PC-3 (cell line): Measurements from ENCODE around the gene MAP4K2. TPM values are rescaled to one million over a fixed set of nuclear protein-coding genes. Genes with fewer than 3 reads are reported as not detected.

Experiments
- ATAC-seq: fragments of 200-7000 bp; cut with Tn5 transposase; 2 replicates; pipeline ENCODE4 v1.9.1; 2020; ENCODE audit warnings: mild to moderate bottlenecking, moderate library complexity
- BruUV-seq: library from RNA; stranded (reverse); fragments of 400-500 nt; replicated peaks from 2 replicates; lab custom pipeline; 2021; lab: Mats Ljungman, UMichigan
- CTCF ChIA-PET: fragments of 300-600 bp; sonication (Branson Sonifier 250); formaldehyde crosslinking; loops from one replicate; lab custom pipeline; 2022; ENCODE audit warnings: antibody characterized with exemption; lab: Charles Lee
- POLR2A ChIA-PET: fragments of 300-600 bp; sonication (Branson Sonifier 250); formaldehyde crosslinking; loops from one replicate; lab custom pipeline; 2022; ENCODE audit warnings: antibody characterized with exemption; ENCODE audit not compliant: unreplicated experiment; lab: Charles Lee
- DNase-seq: peaks from one replicate; pipeline ENCODE4 v3.0.0-alpha.2; 2015
- H2AFZ ChIP-seq: fragments of 300-600 bp; sonication (generic); 2 replicates; pipeline ENCODE4 v1.6.0; 2016; ENCODE audit warnings: antibody characterized with exemption, low read length
- H3F3A ChIP-seq: fragments of 300-600 bp; sonication (generic); one replicate; pipeline ENCODE4 v1.6.0; 2017; ENCODE audit warnings: antibody characterized with exemption, low read length, control low read depth, mild to moderate bottlenecking; ENCODE audit not compliant: unreplicated experiment
- H3K27ac ChIP-seq: fragments of 300-600 bp; sonication (generic); 2 replicates; pipeline ENCODE4 v1.5.1; 2016; ENCODE audit warnings: mild to moderate bottlenecking, low read length
- H3K27me3 ChIP-seq: fragments of 300-600 bp; sonication (generic); 2 replicates; pipeline ENCODE4 v1.6.1; 2016; ENCODE audit warnings: low read length, mixed read lengths
- H3K36me3 ChIP-seq: fragments of 300-600 bp; sonication (generic); 2 replicates; pipeline ENCODE4 v1.6.1; 2016; ENCODE audit warnings: low read depth, mixed run types, low read length, mixed read lengths
- H3K4me1 ChIP-seq: fragments of 300-600 bp; sonication (generic); 2 replicates; pipeline ENCODE4 v1.5.1; 2016; ENCODE audit warnings: low read length; ENCODE audit not compliant: insufficient read depth
- H3K4me2 ChIP-seq: fragments of 300-600 bp; sonication (generic); 2 replicates; pipeline ENCODE4 v1.6.0; 2016; ENCODE audit warnings: low read length
- H3K4me3 ChIP-seq: fragments of 300-600 bp; sonication (generic); 2 replicates; pipeline ENCODE4 v1.5.1; 2016; ENCODE audit warnings: mild to moderate bottlenecking, low read length, mixed read lengths
- H3K79me2 ChIP-seq: fragments of 300-600 bp; sonication (generic); 2 replicates; pipeline ENCODE4 v1.6.1; 2017; ENCODE audit warnings: low read length, mixed read lengths
- H3K9ac ChIP-seq: fragments of 300-600 bp; sonication (generic); 2 replicates; pipeline ENCODE4 v1.6.0; 2016; ENCODE audit warnings: mild to moderate bottlenecking, low read length
- H3K9me2 ChIP-seq: fragments of 300-600 bp; sonication (generic); replicated peaks from 2 replicates; pipeline ENCODE4 v1.6.1; 2016; ENCODE audit warnings: mixed run types, low read length, mixed read lengths
- H3K9me3 ChIP-seq: fragments of 300-600 bp; sonication (generic); 2 replicates; pipeline ENCODE4 v1.6.1; 2016; ENCODE audit warnings: low read length, mixed read lengths
- H4K20me1 ChIP-seq: fragments of 300-600 bp; sonication (generic); 2 replicates; pipeline ENCODE4 v1.6.1; 2016; ENCODE audit warnings: low read length, mixed read lengths
- EZH2 ChIP-seq: fragments of 300-600 bp; sonication (generic); IDR thresholded peaks from one replicate; pipeline ENCODE4 v1.6.1; 2017; ENCODE audit warnings: antibody characterized with exemption, mild to moderate bottlenecking, low read length; ENCODE audit not compliant: unreplicated experiment
- EZH2phosphoT487 ChIP-seq: fragments of 300-600 bp; sonication (generic); IDR thresholded peaks from 2 replicates; pipeline ENCODE4 v1.6.1; 2018; ENCODE audit warnings: mild to moderate bottlenecking, antibody characterized with exemption, low read length, borderline replicate concordance
- intact Hi-C: fragments of 100-400 bp; cut with micrococcal nuclease; formaldehyde crosslinking; loops from 2 replicates; pipeline ENCODE4 v1.9.0; 2023
- total RNA-seq: library from RNA; depleted of rRNA; stranded (reverse); fragments of >200 nt; gene quantifications from 2 replicates; pipeline ENCODE4 v1.2.3, GENCODE V29; 2014
- TF ChIP-seq, protein P1 (sequence below): fragments of 300-600 bp; sonication (generic); conservative IDR thresholded peaks from 2 replicates; pipeline ENCODE4 v1.5.1; 2017; ENCODE audit warnings: antibody characterized with exemption, low read depth, mild to moderate bottlenecking, low read length

MAP4K2 gene
- total RNA-seq, 1 experiment from 2014 or later = 55.6 TPM

DNA sequence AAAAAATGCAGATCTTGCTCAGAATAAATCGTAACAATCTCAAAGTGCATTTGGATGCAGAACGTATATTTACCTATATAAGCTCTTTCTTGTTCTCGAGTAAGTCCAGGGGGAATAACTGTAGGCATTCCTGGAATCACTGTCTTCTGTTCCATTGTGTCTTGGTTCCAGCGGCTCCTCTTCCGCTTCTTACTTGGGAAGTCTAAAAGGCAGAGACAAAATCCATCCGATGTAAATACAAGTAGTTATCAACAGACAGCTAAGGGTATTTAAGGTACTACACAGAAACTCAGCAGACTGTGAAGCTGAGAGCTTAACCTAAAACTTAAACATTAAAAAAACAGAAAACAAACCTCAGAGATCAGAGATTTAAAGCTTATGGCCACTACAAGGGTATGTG is 26.6 kb downstream of the MAP4K2 start:
- H3F3A ChIP-seq = peaks cover 9% of the 10 kb centered on the region
- H3K9me3 ChIP-seq = no peaks in the 10 kb centered on the region
- ATAC-seq (no peak), DNase-seq (no peak)
- no peak for TF ChIP-seq EZH2phosphoT487
- TF ChIP-seq, protein P1, sequence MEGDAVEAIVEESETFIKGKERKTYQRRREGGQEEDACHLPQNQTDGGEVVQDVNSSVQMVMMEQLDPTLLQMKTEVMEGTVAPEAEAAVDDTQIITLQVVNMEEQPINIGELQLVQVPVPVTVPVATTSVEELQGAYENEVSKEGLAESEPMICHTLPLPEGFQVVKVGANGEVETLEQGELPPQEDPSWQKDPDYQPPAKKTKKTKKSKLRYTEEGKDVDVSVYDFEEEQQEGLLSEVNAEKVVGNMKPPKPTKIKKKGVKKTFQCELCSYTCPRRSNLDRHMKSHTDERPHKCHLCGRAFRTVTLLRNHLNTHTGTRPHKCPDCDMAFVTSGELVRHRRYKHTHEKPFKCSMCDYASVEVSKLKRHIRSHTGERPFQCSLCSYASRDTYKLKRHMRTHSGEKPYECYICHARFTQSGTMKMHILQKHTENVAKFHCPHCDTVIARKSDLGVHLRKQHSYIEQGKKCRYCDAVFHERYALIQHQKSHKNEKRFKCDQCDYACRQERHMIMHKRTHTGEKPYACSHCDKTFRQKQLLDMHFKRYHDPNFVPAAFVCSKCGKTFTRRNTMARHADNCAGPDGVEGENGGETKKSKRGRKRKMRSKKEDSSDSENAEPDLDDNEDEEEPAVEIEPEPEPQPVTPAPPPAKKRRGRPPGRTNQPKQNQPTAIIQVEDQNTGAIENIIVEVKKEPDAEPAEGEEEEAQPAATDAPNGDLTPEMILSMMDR = no peak
- TF ChIP-seq EZH2 = no peak
- CTCF ChIA-PET = no interaction called here
- no peaks in the 10 kb centered on the region for H3K9me2 ChIP-seq
- peak overlapping the region; percentile 85 for H3K4me3 ChIP-seq
- intact Hi-C loops = no loop called here
- peaks cover 61% of the 10 kb centered on the region for H3K79me2 ChIP-seq
- H3K4me1 ChIP-seq = peaks cover 25% of the 10 kb centered on the region
- POLR2A ChIA-PET = no interaction called here
- H2AFZ ChIP-seq = no peak overlapping the region
- peaks cover 60% of the 10 kb centered on the region for H3K36me3 ChIP-seq
- no peak overlapping the region for H3K27ac ChIP-seq
- no peaks in the 10 kb centered on the region for H3K27me3 ChIP-seq
- H4K20me1 ChIP-seq = peaks cover 61% of the 10 kb centered on the region
- BruUV-seq = no TSS peak
- H3K4me2 ChIP-seq = peak overlapping the region; percentile 88
- H3K9ac ChIP-seq = peak overlapping the region; percentile 77; the same call in 1 of the 2 replicates

DNA sequence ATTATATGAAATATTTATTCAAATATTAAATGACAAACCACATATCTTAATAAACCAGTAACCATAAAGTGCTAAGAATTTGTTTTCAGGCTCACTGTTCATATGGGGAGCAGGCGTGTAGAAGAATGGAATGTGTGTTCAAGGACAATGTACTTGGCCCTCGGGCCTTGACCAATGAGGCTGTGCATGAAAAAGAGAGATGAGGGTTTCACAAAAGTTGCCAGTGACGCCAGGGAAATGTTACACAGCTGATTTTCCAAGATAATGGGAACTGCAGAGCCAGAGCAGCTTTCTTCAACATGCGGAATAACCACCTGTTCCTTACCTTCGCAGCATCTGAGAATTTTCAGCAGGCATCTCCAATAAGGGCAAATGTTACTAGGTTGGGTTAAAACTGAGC is 28.9 kb downstream of the MAP4K2 start:
- TF ChIP-seq EZH2 (no peak), EZH2phosphoT487 (no peak)
- TF ChIP-seq, protein P1 = no peak
- no peak overlapping the region for H3K4me3 ChIP-seq
- no peak overlapping the region for H3K9ac ChIP-seq
- H3K36me3 ChIP-seq = peaks cover 83% of the 10 kb centered on the region
- H3K4me1 ChIP-seq = peaks cover 18% of the 10 kb centered on the region
- no peak for ATAC-seq
- ChIA-PET POLR2A (no interaction called here), CTCF (no interaction called here)
- peaks cover 21% of the 10 kb centered on the region for H3F3A ChIP-seq
- no peak overlapping the region for H2AFZ ChIP-seq
- H3K9me2 ChIP-seq = no peaks in the 10 kb centered on the region
- peaks cover 83% of the 10 kb centered on the region for H3K79me2 ChIP-seq
- no peaks in the 10 kb centered on the region for H3K27me3 ChIP-seq
- DNase-seq = no peak
- BruUV-seq = no TSS peak
- intact Hi-C loops = no loop called here
- no peak overlapping the region for H3K27ac ChIP-seq
- H4K20me1 ChIP-seq = peaks cover 83% of the 10 kb centered on the region
- no peaks in the 10 kb centered on the region for H3K9me3 ChIP-seq
- H3K4me2 ChIP-seq = no peak overlapping the region

DNA sequence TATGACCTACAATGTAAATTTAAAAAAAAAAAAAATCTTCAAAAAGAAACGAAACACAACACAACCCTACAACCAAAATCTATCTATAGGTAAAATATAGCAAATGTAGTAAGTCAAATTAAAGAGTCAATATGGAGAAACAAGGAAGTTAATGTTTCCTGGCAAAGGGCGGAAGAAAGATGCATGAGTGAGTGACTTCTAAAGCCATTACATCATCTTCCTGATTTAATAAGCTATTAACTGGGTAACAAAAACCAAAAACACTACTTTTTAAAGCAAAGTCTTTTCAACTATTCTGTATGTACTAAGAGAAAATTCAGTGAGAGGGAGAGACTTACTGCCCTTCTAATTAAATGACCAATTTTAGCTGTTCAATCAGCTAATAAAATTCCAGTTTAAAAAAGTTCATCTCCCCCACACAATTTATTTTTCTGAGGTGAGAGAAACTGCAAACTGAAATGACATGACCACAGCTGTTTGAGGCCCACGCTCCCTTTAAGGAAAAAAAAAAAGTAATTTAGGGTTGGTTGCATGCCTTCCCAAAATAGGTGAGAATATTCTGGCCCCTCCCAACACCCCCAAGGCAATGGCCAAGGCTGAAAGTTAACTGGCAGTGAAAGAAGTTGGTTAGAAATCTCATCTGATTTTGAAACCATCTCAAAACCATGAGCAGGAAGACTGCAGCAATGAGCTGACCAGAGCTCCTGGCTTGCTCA is 30.6 kb downstream of the MAP4K2 start:
- ChIA-PET CTCF (interaction anchor here (0.7 kb wide), 1 partner anchor 736 kb away, joined by 4 read pairs; no protein-coding TSS in a partner anchor), POLR2A (no interaction called here)
- H3K9me3 ChIP-seq = no peaks in the 10 kb centered on the region
- H3K79me2 ChIP-seq = peaks cover 97% of the 10 kb centered on the region
- H3K27ac ChIP-seq = no peak overlapping the region
- H3K27me3 ChIP-seq = no peaks in the 10 kb centered on the region
- BruUV-seq = no TSS peak
- ATAC-seq (no peak), DNase-seq (no peak)
- no peaks in the 10 kb centered on the region for H3K9me2 ChIP-seq
- peaks cover 99% of the 10 kb centered on the region for H4K20me1 ChIP-seq
- no peak overlapping the region for H3K4me2 ChIP-seq
- peaks cover 27% of the 10 kb centered on the region for H3F3A ChIP-seq
- H3K9ac ChIP-seq = no peak overlapping the region
- H3K4me1 ChIP-seq = peaks cover 18% of the 10 kb centered on the region
- H3K4me3 ChIP-seq = no peak overlapping the region
- no peak for TF ChIP-seq EZH2
- peaks cover 99% of the 10 kb centered on the region for H3K36me3 ChIP-seq
- no peak overlapping the region for H2AFZ ChIP-seq
- intact Hi-C loops = no loop called here
